Tracheal epithelial cell (primary cell): ENCODE results near the gene ANKRD12. TPM values are rescaled to one million over a fixed set of nuclear protein-coding genes. Genes with fewer than 3 reads are reported as not detected.

Experiments used
- total RNA-seq: library from RNA; depleted of rRNA; stranded (reverse); fragments of >200 nt; gene quantifications from 2 replicates; pipeline ENCODE4 v1.2.1, GENCODE V29; 2014

ANKRD12 gene
- 9.8 and 16.9 TPM in 2 replicates for total RNA-seq

DNA sequence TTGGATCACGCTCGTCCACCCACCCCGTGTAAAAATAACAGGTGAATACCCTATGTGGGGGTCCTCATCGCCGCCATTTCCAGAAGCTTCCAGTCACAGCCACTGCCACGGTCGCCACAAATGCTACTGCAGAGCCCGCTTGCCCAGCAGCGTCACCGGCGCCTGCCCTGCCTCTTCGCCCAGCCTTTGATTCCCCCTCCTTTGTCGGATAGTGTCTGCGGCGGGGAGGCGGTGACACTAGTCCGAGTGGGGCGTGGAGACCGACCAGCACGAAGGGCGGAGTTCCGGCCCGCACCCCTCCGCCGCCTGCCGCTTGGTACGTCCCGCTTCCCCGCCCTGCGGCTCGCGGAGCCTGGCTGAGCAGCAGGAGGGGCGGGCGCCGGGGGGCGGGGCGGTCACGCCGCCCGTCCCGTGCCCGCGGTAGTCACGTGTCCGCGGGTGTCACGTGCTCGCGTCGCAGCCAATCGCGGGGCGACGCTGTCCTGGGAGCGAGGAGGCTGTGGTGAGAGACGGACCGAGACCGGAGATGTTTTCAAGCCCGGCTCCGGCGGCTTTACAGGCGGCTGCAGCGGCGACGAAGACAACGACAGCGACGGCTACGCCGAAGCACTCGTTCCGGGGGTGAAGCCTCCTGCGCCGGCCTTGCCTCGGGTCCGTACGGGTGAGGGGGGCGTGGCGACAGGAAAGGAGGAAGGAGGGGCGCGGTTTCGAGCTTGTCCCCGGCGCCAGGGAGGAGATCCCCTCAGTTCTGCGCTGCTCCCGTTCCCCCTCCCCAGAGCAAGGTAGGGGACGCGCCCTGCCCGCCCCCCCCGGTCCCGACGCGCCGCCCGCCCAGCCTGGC, at the start of gene ANKRD12:
Gene ANKRD12, plus strand, starts transcription at position 467 of the 841 bp plus-strand sequence. CDS start 45,652 bp downstream, outside the sequence.

GRCh38 chr18:9102508-9103375, 33.8 kb upstream of the ANKRD12 start, which contains the start of gene NDUFV2:
TSS of gene NDUFV2 (plus strand) at chr18:9102699. CDS start at chr18:9102744, 45 bp downstream.

GRCh38 chr18:9334329-9334972, 197.9 kb downstream of the ANKRD12 start, which contains the start of gene TWSG1:
TSS of gene TWSG1 (plus strand) at chr18:9334773. CDS start at chr18:9337230, 2,457 bp downstream.

Other genes with a start within 250 kb of the ANKRD12 start
- 97.1 and 110 TPM in 2 replicates for gene NDUFV2, start 34.1 kb upstream of the ANKRD12 start, total RNA-seq
- 37.5 and 50.1 TPM in 2 replicates for gene TWSG1, start 198.0 kb downstream of the ANKRD12 start, total RNA-seq